Heart right ventricle (tissue), 16 donors: ENCODE data around the gene DLGAP1. TPM values are rescaled to one million over a fixed set of nuclear protein-coding genes. Genes with fewer than 3 reads are reported as not detected.

Source experiments
- ATAC-seq, 8 donors: fragments of 200-7000 bp; cut with Tn5 transposase; one replicate each; pipeline ENCODE4 v1.9.1; 2020; ENCODE audit warnings: mild to moderate bottlenecking in 8 of 8, moderate library complexity in 8 of 8, moderate number of reproducible peaks in 1 of 8
- DNase-seq, 2 donors: peaks; one replicate each; pipeline ENCODE4 v3.0.0-alpha.2; 2020
- H3K27ac ChIP-seq, 10 donors: fragments of 200-600 bp; sonication (generic) in 2 of 10; one replicate each; pipeline versions ENCODE4 v1.5.0 to v1.8.0; 2020 to 2022; ENCODE audit warnings: mild to moderate bottlenecking in 3 of 10
- H3K27me3 ChIP-seq, 7 donors: fragments of 200-600 bp; one replicate each; pipeline ENCODE4 v1.8.0; 2021 to 2022; ENCODE audit warnings: mild to moderate bottlenecking in 2 of 7
- H3K36me3 ChIP-seq, 9 donors: fragments of 200-600 bp; sonication (generic) in 1 of 9; one replicate each; pipeline versions ENCODE4 v1.5.0 to v1.8.0; 2020 to 2022; ENCODE audit warnings: mild to moderate bottlenecking in 2 of 9
- H3K4me1 ChIP-seq, 9 donors: fragments of 200-600 bp; sonication (generic) in 1 of 9; one replicate each; pipeline versions ENCODE4 v1.5.0 to v1.8.0; 2020 to 2022; ENCODE audit warnings: mild to moderate bottlenecking in 4 of 9
- H3K4me3 ChIP-seq, 10 donors: fragments of 200-600 bp; sonication (generic) in 2 of 10; one replicate each; pipeline versions ENCODE4 v1.5.0 to v1.8.0; 2020 to 2022; ENCODE audit warnings: mild to moderate bottlenecking in 7 of 10, moderate library complexity in 2 of 10
- H3K9me3 ChIP-seq, 11 donors: fragments of 200-600 bp in 10 of 11; sonication (generic) in 2 of 11; one replicate each; pipeline versions ENCODE4 v1.5.0 to v1.8.0; 2013 to 2022; ENCODE audit warnings: mild to moderate bottlenecking in 2 of 11, control low read depth in 1 of 11, moderate library complexity in 1 of 11
- WGBS, 2 donors: extraction: QIAGEN DNeasy Blood & Tissue Kit; methylation state at CpG; one replicate each; pipeline ENCODE4 v1.1.7; 2013; ENCODE audit warnings: inconsistent platforms in 1 of 2; 5-methylcytosine and 5-hydroxymethylcytosine counted together
- intact Hi-C, 10 donors: fragments of 100-400 bp; cut with DNase I; formaldehyde crosslinking; loops; one replicate each; pipeline versions ENCODE4 v1.11.1 to v1.14.2; 2022
- polyA plus RNA-seq, 2 donors: library from polyadenylated mRNA; stranded (reverse); fragments of 200-250 nt; gene quantifications; one replicate each; pipeline ENCODE4 v1.2.3, GENCODE V29; 2013
- total RNA-seq, 10 donors: library from RNA; stranded (reverse); fragmentation: NEBNext Ultra II Directional in 3 of 10; extraction: Animal tissue kit (Norgen Biotek cat#: 25700) in 3 of 10; gene quantifications; one replicate each; pipeline versions ENCODE4 v1.2.1 to v1.2.4, GENCODE V29; 2021 to 2023
- TF ChIP-seq, protein P1 (sequence below), 9 donors: fragments of 200-600 bp; sonication (generic) in 2 of 9; IDR thresholded peaks; one replicate each; pipeline versions ENCODE4 v1.5.0 to v1.8.0; 2021 to 2022; ENCODE audit warnings: antibody characterized with exemption in 9 of 9, mild to moderate bottlenecking in 5 of 9, moderate library complexity in 1 of 9
- donor health status: Arrhythmogenic right ventricular cardiomyopathy.
- donor health status: ischemic (EF 13 %, LVEDD 7.1; RV severe dilation, severe dysfunction).
- donor health status: healthy with polysubstance abuse.
- donor health status: DM: no; HTN: yes; CAD: no.
- donor health status: DM: no; HTN: no; CAD: no.
- donor health status: ischemic (EF 25% LVEDD 6.9; RV normal size, moderate dysfunction).
- donor health status: ischemic (EF 25% LVEDD 5.7; RV mildly dilated, moderate dysfunction).
- donor health status: healthy.
- donor health status: DM: yes; HTN: yes; CAD: no.
- donor health status: Ischemic cardiomyopathy.
- donor health status: ischemic (EF 35%, LVEDD 5.7; RV mildly dilated, moderate dysfunction).
- donor health status: nonischemic (EF 11% LVEDD 7.7; RV severe dilation, severe dysfunction).
- donor health status: DM: yes; HTN: yes; CAD: no.
- donor health status: PGD.
- donor health status: ischemic (EF 29% LVEDD 5.4; RV normal size, mild dysfunction).
- donor health status: nonischemic (EF 23%, LVEDD 6.1; RV moderate dilation, normal function).

DLGAP1 gene
- total and polyA plus RNA-seq, 12 donors = 0.07 to 7.2 (median 1.0) TPM; not detected in 2

DNA sequence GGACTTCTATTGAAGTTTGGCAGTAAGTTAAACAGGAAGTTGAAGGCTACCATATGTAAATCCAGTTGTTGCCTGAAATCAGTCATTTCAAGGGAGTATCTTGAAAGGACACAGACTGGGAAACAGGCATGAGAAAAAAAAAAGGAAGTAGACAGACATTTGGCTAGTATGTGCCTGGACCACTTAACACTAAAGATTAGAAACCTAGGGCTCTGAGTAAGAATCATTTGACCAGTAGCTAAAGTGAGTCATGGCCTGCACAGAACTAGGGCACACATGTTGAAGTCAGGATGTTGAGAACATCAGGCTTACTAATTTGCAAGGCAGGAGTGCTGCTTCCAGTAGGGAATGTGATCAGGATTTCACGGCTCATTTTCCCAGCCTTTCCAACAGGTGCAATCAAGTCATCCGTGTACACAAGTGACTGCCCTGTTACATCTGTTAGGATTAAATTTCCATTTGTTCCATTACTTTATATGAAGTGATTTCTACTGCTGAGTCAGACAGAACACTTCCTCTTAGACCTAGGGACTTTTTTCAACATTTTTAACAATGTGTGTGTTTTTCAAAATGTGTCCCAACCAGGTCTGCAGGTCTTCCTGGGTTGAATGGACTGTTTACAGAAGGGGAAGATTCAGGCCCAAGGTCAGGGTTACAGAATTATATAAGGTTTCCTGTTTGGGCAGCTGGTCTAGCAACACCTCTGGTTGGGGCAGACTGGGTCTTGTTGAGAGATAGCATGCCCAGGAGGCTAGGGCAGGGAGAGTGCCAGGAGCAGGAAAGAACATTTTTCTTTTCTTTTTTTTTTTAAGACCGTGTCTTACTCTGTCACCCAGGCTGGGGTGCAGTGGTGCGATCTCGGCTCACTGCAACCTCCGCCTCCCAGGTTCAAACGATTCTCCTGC is 859.5 kb downstream of the DLGAP1 start:
- H3K4me1 ChIP-seq = peaks cover 14 to 60% (median 44%) of the 10 kb centered on the region in 9 donors
- DNase-seq (no peak), ATAC-seq (peak; percentile 36 to 75 (median 57))
- intact Hi-C loops = loop anchor here in 8 of 10 donors (2.0 to 5.0 kb wide), 9 partner anchors 29 to 313 kb away; partner anchors contain the start of gene TGIF1 (in 2 of the 8)
- no peaks in the 10 kb centered on the region for H3K9me3 ChIP-seq
- peaks cover 0 to 11% (median 0%) of the 10 kb centered on the region in 9 donors for H3K36me3 ChIP-seq
- WGBS, 2 donors = 46 to 51% methylated on average over 7 of the region's 7 CpGs
- H3K4me3 ChIP-seq = peak overlapping the region in 8 of 10 donors; percentile 46 to 71 (median 58)
- TF ChIP-seq, protein P1, sequence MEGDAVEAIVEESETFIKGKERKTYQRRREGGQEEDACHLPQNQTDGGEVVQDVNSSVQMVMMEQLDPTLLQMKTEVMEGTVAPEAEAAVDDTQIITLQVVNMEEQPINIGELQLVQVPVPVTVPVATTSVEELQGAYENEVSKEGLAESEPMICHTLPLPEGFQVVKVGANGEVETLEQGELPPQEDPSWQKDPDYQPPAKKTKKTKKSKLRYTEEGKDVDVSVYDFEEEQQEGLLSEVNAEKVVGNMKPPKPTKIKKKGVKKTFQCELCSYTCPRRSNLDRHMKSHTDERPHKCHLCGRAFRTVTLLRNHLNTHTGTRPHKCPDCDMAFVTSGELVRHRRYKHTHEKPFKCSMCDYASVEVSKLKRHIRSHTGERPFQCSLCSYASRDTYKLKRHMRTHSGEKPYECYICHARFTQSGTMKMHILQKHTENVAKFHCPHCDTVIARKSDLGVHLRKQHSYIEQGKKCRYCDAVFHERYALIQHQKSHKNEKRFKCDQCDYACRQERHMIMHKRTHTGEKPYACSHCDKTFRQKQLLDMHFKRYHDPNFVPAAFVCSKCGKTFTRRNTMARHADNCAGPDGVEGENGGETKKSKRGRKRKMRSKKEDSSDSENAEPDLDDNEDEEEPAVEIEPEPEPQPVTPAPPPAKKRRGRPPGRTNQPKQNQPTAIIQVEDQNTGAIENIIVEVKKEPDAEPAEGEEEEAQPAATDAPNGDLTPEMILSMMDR (IDR thresholded peaks at IDR 0.05) = no peak
- H3K27me3 ChIP-seq = no peaks in the 10 kb centered on the region
- H3K27ac ChIP-seq = peak overlapping the region; percentile 93 to 99 (median 97)

DNA sequence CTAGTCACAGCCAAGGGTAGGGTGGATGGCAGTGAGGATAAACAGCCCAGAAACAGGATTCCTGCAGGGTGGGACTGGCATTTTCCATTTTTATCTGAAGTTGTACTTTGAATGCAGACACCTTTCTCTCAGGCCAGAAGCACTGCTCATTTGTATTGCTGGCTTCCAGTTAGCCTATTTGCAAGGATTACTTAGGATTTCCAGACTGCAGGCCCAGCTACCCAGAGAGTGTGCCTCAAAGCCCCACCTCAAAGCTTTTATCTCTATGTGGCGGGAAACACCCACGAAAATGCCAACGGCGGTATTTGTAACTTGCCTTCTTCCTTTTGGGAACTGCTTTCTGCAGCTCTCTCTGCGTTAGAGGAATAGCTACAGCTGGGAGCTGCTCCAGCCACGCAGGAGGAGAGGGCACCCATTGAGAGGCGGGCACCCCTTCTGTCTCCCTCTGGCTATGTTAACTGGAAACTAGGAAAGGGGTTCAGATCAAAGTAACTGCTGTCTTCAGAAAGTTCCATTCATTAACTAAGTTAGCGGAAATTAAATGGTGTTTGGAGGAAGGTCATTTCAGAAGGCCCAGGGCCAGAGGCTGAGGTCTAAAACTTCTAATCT is 860.2 kb downstream of the DLGAP1 start:
- TF ChIP-seq, protein P1 (IDR thresholded peaks at IDR 0.05) = no peak
- Histone ChIP-seq H3K9me3 (no peaks in the 10 kb centered on the region), H3K4me3 (peak overlapping the region; percentile 16 to 71 (median 54)), H3K27me3 (no peaks in the 10 kb centered on the region), H3K36me3 (peaks cover 0 to 11% (median 0%) of the 10 kb centered on the region in 9 donors), H3K27ac (peak overlapping the region; percentile 93 to 99 (median 97)), H3K4me1 (peaks cover 14 to 60% (median 44%) of the 10 kb centered on the region in 9 donors)
- ATAC-seq = peak in 6 of 8 donors; percentile 16 to 33 (median 24)
- DNase-seq = no peak
- intact Hi-C loops = loop anchor here (1.0 to 5.0 kb wide), 13 partner anchors 8 to 333 kb away; partner anchors contain the start of genes TGIF1 (in 2 of the 10) and MYL12B (in 1 of the 10)
- WGBS, 2 donors = 13 to 19% methylated on average over 8 of the region's 8 CpGs

DNA sequence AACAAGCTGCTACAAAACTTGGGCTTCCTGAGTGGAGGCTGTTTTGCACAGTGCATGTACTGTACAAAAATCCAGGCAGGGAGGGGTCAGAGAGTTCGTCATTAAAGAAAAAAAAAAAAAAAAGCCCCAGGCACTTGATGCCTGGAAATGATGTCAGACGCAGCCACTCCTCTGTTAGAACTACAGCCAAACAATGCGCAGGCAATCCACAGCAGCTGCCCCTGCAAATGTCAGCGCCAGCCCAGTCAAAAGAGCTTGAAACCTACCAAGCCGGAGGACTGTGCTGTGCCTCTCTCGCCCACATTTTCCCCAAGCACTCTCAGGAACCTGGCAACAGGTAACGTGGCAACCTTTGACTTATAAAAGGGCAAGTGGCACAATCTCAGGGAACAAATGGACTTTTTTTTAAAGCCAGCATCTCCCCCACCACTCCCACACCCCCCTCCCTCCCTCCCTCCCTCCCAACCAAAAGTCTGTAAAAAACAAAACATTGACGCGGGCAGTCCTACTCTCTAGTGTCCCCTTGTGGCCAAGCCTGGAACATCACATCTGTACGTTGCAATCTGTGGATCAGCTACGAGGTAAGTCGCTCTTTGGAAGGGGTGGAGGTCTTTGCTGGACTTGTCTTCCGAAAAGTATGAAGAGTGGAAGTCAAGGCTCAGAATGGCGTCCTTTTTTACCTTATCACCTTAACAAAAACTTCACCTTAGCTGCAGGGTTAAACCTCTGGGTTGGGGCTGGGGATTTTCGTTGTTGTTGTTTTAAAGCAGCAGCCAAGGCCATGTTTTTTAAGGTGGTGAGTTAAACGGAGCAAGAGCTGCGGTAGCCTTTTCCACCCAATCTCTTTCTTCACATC is 861.0 kb downstream of the DLGAP1 start:
- peak overlapping the region; percentile 16 to 71 (median 54) for H3K4me3 ChIP-seq
- H3K27me3 ChIP-seq = no peaks in the 10 kb centered on the region
- H3K4me1 ChIP-seq = peaks cover 14 to 60% (median 44%) of the 10 kb centered on the region in 9 donors
- TF ChIP-seq, protein P1 (IDR thresholded peaks at IDR 0.05) = peak; percentile 75 to 88 (median 86)
- ATAC-seq (peak; percentile 87 to 93 (median 89)), DNase-seq (peak; percentile 71 to 93)
- H3K36me3 ChIP-seq = peaks cover 0 to 11% (median 0%) of the 10 kb centered on the region in 9 donors
- H3K27ac ChIP-seq = peak overlapping the region; percentile 93 to 99 (median 97)
- intact Hi-C loops = loop anchor here (1.0 to 5.0 kb wide), 12 partner anchors 9 to 332 kb away; partner anchors contain the start of genes TGIF1 (in 2 of the 10) and MYL12B (in 1 of the 10)
- no peaks in the 10 kb centered on the region for H3K9me3 ChIP-seq
- WGBS, 2 donors = 0 to 1% methylated on average over 17 of the region's 17 CpGs
